HG03039 (cell line): Measurements from ENCODE around the gene MFF.

ENCODE experiments used
- ATAC-seq: cut with Tn5 transposase; IDR thresholded peaks from one replicate; pipeline ENCODE4 v1.9.1; 2021; ENCODE audit warnings: mild to moderate bottlenecking, moderate library complexity; ENCODE audit not compliant: unreplicated experiment

MFF gene, protein sequence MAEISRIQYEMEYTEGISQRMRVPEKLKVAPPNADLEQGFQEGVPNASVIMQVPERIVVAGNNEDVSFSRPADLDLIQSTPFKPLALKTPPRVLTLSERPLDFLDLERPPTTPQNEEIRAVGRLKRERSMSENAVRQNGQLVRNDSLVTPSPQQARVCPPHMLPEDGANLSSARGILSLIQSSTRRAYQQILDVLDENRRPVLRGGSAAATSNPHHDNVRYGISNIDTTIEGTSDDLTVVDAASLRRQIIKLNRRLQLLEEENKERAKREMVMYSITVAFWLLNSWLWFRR

DNA sequence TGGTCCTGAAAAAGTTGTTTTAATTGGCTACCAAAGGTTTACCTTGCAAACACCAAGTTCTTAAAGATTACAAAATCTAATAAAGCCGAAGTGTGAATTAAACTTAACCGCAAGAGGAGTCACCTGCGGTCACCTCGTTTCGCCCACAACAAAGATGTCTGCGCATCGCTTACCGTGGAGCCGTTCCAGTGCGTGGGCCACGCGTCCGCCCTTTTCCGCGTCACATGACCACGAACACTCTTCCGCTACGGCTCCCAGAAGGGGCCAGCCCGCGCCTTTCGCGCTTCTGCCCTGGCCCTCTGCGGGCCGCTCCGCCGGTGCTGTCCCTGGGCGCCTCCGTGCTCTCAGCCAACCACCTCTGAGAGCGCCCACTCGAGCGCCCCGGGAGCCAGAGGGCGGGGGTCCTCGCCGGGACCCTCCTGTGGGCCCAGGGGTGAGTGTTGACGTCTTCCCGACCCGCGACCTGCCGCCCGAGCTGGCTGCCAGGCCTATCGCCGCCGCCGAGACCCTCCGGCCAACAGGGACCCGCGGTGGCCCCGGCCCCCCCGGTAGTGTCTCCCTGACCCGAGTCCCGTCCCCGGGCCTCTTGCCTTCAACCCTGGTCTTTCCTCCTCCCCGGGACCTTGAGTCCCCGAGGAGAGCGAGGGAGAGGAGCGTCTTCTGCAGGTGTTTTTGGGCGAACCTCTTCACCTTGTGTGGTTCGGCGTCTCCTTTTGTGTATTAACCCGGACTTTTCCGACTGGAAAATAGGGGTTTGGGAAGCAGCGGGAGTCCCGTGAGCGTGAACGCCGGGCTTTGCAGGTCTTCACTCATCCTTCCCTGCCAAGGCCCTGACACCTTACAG, at the start of gene MFF:
Gene MFF, plus strand, starts transcription at position 257 of the 844 bp plus-strand sequence. CDS start 5,415 bp downstream, outside the sequence.
- ATAC-seq = peak; percentile 97

DNA sequence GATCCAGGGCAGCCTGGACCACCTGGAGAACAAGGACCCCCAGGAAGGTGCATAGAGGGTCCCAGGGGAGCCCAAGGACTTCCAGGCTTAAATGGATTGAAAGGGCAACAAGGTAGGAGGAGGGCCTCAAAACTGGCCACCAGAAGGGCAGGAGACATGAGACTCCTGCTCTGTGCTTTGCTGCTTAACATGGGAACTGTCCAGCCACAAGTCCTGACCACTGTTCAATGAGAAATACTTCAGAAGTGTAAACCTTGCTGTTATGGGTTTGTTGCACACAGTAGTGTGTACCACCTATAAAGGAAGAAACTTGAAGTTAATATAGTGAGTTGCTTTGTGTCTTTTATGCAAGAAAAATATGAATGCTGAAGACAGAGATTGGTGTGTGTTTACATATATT, 44.2 kb upstream of the MFF start:
- ATAC-seq = no peak

DNA sequence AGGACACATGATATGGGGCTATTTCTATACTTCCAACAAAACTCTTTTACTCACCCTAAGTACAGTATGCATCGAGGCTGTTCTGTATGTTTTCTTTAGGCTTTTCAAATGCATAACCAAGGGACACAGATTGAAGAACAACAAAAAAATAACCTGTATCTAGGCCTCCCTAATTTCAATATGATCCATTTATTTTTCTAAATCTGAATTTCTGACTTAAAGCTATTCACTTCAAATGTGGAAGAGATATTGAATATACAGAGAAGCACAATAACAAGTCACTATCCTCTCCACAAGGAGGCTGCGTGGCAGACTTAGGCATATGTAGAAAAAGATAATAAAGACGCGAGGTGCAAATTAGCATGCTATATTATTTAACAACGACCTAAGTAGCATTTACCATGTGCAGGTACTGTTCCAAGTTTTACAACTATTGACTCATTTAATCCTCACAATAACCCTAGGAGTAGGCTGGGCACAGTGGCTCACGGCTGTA, 39.3 kb upstream of the MFF start:
- no peak for ATAC-seq

DNA sequence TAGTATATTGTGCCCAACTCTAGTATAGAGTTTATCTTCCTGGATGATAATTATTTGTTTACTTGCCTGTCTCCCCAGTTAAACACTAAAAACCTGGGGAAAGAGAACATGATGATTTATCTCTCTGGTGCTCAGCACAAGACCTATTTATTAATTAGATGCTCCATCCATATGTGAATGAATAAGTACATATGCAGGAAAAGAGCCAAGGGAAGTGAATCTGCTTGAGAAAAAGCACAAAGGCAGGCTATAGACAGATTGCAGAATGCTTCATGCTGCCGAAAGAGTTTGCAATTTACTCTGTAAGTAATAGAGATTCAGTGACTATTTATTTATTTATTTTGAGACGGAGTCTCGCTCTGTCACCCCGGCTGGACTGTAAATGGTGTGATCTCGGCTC, 37.3 kb upstream of the MFF start:
- no peak for ATAC-seq

DNA sequence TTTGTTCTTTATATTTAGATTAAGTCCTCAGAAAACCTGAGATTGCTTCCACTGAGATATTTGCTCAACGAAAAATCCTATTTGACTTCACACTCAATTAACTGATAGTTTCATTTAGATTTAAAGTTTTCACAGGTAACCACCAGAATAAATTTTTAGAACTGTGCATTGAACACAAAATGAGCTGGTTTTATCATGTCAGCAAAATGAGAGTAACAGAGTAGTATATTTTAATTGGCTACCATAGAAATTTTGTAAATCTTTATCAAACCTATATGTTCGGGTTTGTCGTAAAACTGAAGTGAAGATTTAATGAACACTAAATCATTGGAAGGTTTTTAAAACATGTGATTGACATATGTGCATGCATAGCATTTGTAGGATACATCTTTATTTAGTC, 32.7 kb upstream of the MFF start:
- no peak for ATAC-seq

DNA sequence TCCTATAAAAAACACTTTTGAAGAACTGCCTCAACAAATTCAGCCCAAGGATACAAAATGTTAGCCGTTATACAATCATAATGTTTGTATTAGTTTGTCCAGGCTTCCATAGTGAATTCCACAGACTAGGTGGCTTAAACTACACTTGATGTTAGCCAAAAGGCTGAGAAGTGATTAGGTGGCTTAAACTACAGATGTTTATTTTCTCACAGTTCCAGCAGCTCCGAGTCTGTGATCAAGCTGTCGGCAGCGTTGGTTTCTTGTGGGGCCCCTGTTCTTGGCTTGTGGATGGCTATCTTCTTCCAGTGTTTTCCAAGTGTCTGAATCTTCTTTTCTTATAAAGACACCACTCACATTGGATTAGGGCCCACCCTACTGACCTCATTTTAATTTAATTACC, 31.5 kb upstream of the MFF start:
- no peak for ATAC-seq

DNA sequence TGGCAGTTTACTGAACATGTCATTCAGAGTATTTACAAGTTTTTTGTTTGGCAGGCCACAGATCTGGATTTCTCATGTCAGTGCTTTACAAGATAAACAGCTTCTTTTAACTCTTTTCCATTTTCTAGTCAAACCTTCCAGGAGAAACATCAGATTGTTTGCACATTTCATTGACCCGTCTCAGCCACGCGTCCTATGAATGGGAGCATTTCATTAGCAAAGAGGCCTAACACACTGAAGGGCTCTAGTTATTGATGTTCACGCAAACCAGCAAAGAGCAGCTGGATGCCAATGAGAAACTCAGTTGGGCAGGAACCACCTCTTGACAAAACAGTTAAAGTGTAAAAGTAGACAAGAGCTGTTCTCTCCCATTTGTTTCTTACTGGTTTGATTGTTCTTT, 29.2 kb upstream of the MFF start:
- no peak for ATAC-seq

DNA sequence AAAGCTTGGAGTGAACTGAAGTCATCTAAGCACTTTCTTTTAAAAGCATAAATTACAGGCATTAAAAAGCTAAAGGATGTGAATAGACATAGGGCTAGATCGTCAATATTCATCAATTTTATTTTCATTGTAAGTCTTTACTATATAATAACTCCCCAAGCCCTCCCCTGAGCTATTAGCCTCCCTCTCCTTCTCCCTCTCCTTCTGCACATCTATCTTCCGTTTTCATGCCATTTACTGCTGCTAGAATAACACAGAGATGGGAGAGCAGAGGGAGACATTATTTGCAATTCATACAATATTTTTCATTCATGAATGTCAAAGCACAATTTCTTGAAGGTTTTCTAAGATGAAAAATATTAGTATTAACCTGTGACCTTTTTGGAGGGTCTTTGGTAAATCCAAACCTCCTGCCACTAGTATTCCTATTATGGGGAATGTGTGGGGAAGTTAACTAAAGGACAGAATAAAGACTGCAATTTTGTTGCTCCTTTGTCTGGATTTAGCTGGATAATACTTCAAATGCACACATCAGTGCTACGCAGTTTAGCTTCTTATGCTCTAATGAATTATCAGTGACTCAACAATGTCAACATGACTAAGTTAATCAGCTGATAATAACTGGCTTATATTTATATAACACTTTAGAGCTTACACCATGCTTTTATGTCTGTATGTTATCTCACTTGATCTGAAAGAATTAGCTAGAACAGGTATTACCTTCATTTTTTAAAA, 28.2 kb upstream of the MFF start:
- no peak for ATAC-seq

DNA sequence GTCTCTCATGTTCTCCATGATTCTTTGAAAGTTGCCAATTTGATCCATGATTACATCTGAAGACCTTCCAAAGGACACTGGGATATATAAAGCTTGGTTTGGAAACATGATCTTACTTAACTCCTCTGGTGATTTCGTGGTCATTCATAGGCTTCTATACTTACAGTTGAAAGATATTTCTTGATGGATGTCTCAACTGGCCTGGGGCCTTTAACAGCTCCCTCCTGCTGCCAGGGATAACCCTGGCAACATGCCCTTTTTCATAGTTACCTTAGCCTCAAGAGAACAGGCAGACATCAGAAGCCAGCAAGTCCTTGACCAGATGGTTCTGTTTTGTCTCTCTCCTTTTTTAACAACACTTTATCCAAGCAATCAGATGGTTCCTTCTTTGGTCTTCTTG, 23.5 kb upstream of the MFF start:
- ATAC-seq = no peak

DNA sequence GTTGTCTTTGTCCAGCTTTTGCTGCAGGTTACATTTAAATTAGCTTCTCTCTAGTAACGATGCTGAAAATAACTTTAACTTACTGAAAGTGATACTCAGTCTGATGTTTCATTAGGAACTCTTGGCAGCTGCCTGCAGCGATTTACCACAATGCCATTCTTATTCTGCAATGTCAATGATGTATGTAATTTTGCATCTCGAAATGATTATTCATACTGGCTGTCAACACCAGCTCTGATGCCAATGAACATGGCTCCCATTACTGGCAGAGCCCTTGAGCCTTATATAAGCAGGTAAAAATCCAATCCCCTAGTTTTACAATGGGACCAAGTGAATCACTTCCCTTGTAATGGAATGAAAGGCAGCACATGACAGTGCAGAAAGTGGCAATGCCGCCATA, 16.3 kb upstream of the MFF start:
- ATAC-seq = peak; percentile 87

DNA sequence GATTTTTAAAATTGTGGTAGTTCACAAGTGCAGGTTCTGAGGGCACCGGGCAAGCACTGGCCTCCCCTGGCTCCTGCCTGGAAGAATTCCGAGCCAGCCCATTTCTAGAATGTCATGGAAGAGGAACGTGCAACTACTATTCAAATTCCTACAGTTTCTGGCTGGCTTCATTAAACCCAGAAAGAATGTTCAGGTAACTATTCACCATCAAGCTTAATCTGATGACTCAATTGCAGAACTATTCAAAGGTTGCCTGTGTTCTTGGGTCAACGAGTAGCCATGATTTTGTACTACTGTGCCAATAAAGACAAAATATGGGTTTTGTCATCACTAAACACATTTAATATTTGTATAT, 14.3 kb upstream of the MFF start:
- no peak for ATAC-seq

DNA sequence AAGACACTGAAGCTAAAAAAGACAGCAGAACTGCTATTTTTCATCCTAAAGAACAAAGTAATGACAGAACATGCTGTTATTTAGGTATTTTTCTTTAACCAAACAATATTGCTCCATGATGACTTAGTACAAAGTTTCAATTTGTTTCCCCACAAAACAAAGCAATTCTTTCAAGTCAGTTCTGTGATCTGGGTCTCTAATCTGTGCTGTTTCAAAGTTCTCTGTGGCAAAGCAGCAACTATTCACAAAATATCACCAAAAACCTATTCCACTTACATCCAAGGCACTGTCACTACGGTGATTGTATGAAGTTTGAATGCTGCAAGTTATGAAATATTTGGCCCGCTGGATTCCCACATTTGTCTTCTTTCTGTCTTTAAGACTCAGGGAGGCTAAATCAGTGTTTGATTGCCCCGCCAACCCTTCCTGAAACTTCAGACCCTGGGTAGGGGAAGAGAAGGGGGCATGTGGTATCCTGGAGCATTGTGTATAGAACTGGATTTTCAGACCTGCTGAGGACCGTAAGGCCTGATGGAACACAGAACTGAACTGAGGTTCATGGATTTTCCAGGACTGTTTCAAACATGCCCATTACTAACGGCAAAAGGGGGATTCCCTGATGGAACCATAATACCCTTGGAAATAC, 13.1 kb upstream of the MFF start:
- ATAC-seq = no peak

DNA sequence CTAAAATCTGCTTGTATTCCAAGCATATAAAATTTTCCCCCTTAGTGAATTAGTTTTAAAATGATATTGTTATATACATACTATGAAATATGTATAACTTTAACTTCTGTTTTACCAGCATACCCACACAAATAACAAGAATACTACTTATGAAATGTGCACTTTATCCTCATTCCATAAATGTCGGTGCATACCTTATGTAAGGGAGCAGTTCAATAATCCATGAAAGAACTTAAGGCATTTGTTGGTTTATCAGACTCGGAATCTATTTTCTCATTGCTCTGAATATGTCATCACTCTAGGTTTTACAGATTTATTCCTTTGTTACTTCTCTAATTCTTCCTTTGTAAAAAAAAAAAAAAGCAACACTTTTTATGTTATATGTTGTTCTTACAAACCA, 12.5 kb upstream of the MFF start:
- no peak for ATAC-seq

DNA sequence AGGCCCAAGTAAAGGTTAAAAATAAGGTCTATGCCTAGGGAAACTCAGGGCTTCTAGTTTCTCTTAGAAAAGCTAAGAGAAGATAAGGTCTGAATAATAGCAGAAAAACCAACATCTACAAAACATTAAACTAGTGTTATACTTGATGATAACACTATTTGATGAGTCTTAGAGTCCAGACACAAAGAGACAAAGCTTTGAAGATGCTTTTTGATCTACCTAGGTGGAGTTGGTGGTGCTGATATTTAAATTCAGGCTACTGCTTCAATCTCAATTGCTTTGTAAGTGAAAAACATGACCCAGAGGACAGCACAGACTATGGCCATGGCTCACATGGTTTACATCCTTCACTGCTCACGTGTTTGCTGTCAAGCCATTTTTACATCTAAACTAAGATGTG, 11.7 kb upstream of the MFF start:
- no peak for ATAC-seq

DNA sequence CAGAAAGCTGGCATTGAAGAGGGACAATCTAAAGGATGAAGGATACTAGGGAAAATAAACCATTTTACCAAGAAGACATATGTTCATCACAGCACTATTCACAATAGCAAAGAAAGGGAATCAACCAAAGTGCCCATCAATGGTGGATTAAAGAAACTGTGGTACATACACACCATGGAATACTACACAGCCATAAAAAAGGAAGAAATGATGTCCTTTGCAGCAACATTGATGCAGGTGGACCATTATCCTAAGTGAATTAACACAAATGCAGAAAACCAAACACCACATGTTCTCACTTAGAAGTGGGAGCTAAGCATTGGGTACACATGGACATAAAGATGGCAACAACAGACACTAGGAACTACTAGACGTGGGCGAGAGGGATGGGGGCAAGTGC, 7.2 kb upstream of the MFF start:
- ATAC-seq = no peak

DNA sequence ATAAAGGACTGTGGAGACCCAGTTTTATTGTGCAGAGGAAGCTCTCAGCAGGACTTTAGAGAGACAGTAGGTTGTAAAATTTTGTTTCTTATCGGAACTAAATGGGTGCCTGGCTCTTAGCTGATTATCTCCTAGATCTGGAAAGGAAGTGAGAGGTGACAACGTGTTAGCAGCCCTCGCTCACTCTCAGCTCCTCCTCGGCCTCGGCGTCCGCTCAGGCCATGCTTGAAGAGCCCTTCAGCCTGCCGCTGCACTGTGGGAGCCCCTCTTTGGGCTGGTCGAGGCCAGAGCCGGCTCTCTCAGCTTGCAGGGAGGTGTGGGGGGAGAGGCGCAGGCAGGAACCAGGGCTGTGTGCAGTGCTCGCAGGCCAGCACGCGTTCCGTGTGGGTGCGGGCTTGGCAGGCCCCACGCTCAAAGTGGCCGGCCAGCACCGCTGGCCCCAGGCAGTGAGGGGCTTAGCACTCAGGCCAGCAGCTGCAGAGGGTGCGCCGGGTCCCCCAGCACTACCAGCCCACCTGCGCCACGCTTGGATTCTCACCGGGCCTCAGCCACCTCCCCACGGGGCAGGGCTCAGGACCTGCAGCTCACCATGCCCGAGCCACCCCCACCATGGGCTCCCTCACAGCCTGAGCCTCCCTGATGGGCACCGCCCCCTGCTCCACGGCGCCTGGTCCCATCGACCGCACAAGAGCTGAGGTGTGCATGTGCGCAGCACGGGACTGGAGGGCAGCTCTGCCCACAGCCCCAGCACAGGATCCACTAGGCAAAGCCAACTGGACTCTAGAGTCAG, 4.6 kb upstream of the MFF start:
- ATAC-seq = no peak

DNA sequence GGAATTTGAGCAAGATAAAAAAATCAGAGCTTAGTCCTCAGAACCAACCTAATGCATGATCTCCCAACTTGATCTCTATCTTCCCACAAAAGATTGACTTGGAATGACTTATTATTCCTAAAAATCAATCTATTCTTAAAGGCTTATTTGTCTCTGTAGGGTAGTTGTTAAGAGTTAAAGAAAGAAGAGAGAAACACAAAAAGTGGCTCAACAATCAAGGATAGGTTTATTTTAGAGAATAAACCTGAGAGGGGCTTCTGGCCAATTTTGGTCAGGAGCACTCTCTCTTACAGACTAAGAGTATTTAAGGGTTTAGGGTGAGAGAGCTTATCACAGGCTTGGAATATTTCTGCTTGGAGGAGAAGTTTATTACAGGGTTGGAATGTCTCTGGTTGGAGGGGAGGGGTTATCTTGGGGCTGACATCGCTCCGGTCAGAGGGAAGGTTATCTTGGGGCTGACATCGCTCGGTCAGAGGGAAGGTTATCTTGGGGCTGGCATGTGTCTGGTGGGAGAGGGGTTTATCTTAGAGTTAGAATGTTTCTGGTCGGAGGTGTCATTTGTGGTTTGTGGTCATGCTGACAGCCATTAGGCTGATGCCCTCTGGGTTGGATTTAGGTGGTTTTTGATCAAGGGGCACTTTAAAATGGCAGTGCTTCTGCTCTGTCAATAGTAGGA, 2.4 kb upstream of the MFF start:
- no peak for ATAC-seq

DNA sequence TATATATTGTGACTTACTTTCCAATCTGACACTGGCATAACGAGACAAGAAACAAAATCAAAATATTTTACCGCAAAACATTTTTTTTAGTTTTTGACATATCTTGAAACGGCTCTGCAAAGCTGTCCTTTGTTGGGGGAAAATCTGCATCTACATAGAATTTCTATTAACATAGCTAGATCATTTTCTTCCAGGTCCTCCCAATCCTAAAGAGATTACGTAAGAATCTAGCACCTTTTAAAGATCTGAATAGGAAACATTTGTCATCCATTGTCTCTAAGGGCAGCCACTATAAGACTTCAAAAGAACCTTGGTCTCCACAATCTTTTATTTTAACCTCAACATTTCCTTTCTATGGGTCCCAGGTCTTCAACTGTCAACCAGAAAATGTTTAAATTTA, 1.2 kb upstream of the MFF start:
- ATAC-seq = no peak

DNA sequence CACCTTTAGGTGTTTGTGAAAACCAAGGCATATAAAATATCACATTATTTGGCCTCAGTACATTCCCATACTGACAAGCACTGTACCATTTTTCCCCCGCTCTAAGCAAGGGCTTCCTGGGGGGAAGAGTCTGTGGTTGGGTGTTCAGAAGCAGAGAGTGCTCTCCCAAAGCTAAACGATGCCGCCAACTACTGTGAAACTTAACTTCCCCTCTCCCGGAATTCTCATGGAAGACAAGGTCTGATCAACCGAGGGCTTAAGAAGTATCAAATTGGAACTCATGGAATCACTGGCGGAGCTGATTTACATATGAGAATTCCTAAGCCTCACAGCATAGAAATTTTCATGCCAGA, 433 bp upstream of the MFF start:
- no peak for ATAC-seq

DNA sequence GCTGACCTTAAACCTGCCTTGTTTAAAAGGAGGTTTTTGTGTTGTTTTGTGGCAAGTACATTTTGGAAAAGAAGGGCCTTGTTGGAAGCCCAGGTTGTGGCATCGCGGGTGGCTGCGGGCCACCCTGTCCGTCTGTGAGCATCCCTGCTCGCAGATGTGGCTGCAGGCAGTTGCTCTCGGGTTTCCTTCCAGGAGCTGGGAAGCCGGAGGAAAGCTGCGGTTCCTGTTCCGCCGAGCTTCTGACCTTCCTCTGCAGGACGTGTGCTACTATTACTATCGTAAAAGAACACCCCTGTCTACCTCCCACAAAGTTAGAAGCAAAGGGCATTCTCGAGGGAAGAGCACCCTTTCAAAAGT, 766 bp downstream of the MFF start:
- ATAC-seq = peak; percentile 1
